Measurements from ENCODE around the gene COMMD8.

The COMMD8 gene

DNA sequence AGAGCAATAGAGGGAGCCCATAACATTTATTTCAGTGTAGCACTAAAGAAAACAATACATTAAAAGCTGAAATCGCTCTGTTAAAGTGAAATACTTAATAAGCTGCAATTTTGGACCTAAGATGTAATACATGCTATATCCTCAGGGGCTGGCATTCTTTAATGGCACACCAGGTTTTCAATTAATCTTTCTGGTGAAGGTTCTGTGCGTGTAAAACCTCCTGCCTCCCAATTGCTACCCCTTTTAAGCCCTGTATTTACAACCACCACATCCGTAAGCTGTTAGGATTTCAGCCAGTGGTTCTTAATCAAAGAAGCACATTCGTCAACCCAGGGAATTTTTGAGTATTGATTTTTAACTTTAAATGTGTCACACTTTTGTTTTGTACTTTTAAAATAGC is 7.6 kb upstream of the COMMD8 start:
- DNase-seq, result no peak

DNA sequence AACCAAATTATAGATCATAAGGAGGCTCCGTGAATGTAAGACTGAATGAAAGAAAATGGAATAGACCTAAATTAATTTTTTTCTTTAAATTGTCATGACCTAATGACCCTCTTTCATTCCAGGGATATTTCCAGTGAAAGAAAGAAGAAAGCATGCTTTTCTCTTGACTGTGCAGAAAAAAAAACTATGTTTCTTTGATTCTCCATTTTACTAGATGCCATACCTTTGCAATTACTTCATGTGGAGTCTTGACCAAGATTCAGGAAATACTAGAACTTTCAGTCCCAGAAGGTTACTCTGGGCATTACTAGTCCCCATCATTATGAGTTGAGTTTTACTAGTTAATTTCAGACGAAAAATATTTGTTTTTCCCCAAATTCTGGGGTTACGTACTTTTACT is 6.4 kb upstream of the COMMD8 start:
- DNase-seq, result no peak

DNA sequence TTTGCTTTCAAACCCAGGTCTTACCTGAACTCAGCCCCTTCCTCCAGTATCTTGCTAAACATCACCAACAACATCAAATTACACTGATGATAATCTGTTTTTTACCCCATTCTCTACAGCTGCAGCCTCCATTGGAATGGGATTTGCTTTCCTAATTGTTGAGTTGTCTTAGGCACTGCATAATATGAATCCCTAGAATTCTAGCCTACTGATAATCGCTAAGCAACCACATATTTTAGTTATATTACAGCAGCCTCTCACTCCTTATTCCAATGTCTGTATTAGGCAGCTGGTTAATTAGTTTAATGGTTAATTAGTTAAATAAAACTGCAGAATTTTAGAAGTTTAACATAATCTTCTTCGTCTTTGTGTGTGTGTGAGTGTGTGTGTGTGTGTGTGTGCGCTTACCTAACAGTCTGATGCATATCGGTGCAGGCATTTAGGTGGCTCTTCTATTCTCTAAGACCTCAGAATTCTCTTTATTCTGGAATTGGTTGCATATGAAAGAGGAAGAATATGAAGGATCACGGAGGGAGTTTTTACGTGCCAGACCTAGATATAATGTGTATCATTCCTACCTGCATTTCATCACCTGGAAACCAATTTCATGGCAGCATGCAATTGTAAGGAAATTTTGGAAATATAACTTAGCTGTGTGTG is 5.3 kb upstream of the COMMD8 start:
- no peak for DNase-seq

DNA sequence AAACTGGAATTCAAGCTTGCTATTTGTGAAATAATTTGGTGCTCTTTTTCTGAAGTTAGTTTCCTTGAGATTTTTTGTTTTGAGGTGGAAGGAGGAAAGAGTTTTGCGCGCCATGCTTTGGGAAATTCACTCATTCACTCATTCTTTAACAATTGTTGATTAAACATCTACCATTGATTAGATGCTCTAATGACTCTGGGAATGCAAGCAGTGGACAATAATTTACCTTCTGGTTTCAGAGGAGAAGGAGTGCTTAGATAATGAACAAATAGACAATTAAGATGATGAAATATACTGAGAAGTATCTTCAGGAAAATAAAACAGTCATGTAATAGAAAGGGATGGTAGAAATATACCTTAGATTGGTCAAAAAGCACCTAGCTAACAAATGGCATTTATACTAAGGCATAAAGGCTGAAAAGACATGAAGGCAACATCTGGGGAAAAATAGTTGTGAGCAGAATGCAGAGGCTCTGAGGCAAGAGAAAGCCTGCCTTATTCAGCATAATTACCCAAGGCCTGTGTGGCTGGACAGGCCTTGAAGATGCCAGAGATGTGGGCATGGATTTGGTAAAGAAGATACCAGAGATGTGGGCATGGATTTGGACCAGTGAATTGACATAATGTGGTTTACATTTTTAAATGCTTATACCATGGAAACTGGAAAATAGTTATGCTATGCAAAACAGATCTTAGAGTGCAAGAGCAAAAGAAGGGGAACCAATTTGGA is 2.7 kb upstream of the COMMD8 start:
- DNase-seq, result no peak

DNA sequence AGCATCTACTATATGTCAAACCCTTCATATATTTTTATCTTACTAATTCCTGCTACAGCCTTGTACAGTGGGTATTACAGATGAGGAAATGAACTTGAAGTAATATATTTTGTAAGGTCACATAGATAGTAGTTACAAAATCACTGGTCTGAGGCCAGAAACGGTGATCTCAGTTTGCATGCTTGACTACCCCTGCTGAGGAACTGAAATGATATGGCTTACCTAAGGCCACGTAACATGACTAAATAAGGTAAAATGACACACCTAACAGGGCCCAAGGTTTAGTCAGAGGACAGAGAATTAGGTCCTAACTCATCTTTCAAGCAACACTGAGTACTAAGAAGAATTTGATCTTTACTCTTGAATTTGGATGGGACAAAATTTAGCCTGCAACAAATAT is 1.5 kb upstream of the COMMD8 start:
- DNase-seq, result no peak

DNA sequence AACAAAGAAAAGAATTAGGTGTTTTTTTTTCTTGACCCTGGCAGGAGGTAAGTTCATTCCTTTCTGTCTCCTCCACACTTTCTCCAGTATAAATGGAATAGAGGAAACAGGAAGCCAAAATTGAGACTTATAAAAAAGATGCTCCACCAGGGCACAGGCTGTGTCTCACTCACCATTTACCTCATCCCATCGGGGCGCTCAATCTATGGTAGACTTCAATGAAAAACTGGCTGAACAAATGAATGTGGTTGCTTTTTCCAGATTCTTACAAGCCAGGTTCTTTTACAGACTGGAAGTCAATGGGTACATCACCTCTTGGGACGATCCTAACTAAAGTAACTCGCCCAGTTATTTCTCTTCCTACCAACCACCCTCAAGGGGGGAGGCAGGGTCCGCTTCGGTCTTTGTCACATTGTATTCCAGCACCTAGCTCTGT is 685 bp downstream of the COMMD8 start:
- DNase-seq, result no peak

DNA sequence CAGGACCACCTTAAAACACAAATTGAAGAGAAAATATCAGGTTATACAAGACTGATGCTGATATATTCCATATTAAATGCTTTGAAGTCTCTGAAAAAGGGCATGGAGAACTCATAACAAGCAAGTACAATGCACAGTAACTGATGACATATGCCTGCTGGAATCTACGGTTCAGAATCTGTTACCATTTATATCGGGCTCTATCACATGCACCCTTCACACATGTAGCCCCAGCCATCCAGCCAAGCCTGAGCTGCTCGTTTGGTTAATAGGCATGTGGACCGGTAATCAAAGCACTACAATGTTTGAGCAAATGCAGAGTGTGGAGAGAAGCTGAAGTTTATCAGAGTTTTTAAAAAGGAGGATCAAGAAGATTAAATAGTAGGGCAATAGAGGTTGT is 11.8 kb downstream of the COMMD8 start:
- no peak for DNase-seq

DNA sequence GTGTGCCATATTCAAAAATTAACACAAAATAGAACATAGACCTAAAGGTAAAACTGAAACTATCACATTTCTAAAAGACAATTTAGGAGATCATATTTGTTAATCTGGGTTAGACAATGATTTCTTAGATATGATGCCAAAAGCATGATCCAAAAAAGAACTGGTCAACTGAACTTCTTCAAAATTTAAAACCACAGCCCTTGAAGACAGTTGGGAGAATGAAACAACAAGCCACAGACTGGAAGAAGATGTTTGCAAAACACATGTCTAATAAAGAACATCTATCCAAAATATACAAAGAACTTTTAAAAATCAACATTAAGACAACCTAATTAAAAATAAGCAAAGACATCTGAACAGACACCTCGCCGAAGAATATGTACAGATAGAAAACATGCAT is 19.5 kb downstream of the COMMD8 start:
- no peak for DNase-seq

DNA sequence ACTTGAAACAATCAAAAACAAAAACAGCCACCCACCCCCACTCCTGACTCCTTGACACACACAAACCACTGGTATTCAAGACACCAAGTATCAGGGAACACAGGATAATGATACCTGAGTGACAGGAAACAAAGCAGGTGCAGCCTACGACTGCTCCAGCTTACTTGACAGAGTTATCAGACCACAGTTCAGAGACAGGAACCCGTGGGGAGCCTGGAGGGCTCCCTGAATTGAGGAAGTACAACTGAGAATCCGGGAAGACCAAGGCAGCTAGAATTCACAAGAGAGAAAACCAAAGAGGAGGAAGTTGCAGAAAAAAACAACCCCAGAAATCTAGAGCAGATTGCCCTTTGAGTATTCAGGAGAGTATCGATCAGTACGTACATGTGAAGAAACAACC is 20.5 kb downstream of the COMMD8 start:
- no peak for DNase-seq

DNA sequence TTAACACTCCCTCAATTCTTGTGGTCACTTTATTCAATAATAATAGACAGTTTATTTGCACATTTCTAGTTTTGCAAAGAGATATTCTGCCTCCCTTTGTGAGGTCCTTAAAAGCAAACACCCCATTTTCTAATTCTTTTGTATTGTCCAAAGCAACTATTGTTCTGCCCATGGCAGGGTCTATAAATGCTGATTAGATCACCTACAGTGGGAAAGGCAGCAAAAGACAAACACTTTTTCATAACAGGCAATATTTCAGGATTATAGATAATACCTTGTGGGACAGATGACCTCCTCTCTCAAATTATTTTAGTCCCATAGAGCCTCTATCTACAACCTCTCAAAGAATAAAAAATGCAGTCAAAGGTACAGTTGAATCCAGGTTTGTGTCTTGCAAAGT is 28.6 kb downstream of the COMMD8 start:
- DNase-seq, result no peak

DNA sequence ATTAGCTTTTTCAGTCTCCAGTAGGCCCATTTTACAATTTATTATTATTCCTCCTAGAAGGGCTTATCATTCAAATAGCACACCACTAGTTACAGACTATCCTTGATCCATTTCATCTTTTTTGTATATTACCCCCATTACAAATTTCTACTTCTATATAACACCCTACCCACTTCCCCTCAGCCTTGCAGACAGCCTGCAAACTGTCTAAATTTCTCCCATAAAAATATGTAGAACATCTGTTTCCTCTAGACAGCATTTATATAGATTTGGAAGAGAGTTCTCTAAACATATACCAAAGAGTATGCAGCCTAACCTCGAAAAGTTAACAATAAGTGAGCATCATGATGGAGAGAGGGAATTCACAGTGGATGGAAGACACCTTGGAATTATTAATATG is 30.8 kb downstream of the COMMD8 start:
- no peak for DNase-seq

DNA sequence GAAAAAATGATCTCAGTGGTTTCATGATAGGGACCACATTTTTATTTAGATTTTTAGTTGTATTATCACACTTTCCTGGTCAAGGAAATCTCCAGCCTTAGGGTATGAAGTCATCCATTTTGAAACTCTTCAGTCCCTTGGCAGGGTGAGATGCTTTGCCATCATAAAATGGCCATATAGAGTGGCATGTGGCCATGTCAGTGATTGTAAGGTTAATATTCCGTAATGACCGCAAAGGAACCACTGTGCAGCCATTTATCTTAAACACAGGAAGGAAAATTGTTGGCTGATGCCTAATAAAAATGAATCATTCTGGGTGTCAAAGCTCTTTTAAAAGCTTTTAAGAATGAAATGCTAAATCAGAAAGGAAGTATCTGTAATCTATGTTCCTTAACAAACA is 35.6 kb downstream of the COMMD8 start:
- DNase-seq, result no peak

DNA sequence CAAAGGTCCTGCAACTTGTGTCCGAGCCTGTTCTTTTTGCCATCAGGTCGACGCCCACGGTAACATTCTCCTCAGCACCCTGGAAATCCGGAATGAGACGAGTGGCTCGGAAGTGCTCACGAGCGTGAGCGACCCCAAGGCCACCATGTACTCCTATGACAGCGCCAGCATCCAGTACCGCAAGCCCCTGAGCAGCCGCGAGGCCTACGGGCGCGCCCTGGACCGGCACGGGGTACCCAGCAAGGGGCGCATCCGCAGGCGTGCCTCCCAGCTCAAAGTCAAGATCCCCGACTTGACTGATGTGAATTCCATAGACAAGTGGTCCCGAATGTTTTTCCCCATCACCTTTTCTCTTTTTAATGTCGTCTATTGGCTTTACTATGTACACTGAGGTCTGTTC is 37.9 kb downstream of the COMMD8 start:
- no peak for DNase-seq

DNA sequence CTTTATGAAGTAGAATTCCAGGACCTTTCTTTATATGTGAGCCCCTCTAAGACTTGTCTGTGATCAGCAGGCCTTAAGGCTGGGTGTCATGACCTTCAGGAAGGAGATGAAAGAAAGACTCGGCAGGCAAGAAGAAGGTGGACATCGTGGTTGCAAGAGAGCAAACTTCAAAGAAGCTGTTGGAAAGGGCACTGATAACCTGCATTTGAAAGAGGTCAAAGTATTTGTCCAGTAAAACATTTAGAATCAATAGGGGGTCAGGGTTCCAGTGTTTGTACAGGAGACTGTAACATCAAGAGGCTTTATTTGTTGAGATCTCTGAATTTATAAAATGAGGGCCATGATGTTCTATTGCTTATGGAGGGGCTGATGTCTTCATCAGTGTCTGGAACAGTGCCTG is 44.2 kb downstream of the COMMD8 start:
- no peak for DNase-seq

DNA sequence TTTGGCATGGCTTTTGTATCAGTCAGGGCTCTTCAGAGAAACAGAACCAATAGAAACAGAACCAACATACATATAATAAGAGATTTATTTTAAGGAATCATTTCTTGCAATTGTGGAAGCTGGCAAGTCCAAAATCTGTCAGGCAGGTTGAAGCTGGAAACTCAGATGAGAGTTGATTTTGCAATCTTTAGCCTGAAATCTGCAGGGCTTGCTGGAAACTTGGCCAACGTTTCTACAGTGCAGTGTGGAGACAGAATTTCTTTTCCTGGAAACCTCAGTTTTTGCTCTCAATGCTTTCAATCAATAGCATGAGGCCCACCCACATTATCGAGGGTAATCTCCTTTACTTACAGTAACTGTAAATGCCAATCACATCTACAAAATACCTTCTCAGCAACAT is 45.4 kb downstream of the COMMD8 start:
- no peak for DNase-seq

DNA sequence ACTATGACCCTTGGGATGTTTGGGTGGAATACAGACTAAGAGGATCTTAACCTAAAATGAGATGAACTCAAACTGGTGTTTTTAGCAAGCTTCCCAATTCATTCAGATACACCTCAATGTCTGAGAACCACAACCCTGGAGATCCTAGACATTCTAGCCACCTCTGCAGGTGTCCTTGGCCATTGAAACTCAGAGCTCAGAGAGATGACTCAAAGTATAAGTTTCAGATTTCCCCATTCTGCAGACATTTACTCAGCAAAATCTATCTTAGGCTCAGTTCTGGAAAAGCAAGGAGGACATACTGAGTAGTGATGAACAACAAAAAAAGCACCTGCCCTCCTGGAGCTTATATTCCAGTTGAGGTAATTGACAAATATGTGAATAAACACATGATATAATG is 47.8 kb downstream of the COMMD8 start:
- DNase-seq, result no peak

DNA sequence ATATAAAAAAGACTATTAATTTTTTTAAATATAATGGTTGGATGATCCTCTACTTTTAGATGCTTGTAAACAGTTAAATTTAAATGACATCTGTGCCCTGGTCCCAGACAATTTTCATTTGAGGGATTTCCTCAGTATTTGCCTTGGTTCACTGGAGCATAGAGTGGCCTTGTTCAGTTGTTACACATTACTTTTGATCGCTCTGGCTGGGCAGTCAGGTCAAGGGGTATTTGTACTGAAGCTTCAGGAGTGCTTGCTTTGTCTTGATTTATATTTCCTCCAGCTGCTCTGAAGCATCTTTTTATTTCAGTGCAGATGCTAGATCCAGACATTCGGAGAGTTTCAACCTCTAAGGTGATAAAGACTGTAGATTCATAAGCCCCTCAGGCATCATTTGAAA is 50.0 kb downstream of the COMMD8 start:
- DNase-seq, result no peak

DNA sequence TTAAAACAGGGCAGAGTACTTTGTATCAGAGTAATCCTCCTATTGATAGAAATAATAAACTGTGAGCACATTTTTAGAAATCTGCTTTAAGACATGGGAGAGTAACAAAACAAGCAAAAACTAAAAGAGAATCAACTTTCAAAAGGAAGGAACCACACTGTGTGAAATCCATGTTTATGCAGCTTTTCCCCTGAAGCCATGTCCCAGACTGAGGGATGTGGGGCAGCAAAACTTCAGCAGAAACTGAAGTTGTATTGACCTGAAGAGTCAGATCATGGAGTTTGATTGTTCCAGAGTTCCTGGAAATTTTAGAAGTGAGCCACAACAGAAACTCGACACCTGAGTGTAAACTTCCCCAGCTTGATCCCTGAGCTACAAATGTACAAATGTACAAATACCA is 53.2 kb downstream of the COMMD8 start:
- no peak for DNase-seq

DNA sequence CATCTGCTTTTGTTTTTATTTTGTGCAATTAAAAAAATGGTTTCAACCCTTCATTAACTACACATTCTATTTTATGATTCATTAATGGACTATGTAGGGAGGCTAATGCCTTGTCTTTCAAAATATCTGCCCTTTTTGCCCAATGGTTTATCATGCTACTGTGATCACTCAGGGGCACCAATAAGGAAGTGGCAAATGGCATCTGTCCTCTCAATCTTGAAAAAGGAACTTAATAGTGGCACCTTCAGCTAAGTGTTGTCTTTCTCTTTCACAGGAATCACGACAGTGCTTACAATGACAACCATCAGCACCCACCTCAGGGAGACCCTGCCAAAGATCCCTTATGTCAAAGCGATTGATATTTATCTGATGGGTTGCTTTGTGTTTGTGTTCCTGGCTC is 57.1 kb downstream of the COMMD8 start:
- no peak for DNase-seq
